Endothelial cell of umbilical vein (primary cell): ENCODE measurements around the gene IBA57. TPM values are rescaled to one million over a fixed set of nuclear protein-coding genes. Genes with fewer than 3 reads are reported as not detected.

Experiments used
- BruUV-seq: library from RNA; stranded (reverse); fragments of 400-500 nt; replicated peaks from 2 replicates; lab custom pipeline; 2021; lab: Mats Ljungman, UMichigan
- CTCF ChIA-PET: fragments of 300-600, 350-600 bp; sonication (Branson Sonifier 250); formaldehyde crosslinking; loops from one replicate; lab custom pipeline; 2021; ENCODE audit warnings: antibody characterized with exemption, inconsistent platforms; lab: Charles Lee
- POLR2A ChIA-PET: fragments of 300-600, 350-600 bp; sonication (Branson Sonifier 250); formaldehyde crosslinking; loops from one replicate; lab custom pipeline; 2021; ENCODE audit warnings: antibody characterized with exemption, inconsistent platforms; lab: Charles Lee
- DNase-seq: peaks from one replicate; pipeline ENCODE4 v3.0.0-alpha.2; 2011; ENCODE audit warnings: low read depth, low spot score
- FAIRE-seq: peaks from 2 replicates; lab custom pipeline; 2011; peaks lifted over from hg19 to GRCh38; lab: Jason Lieb, UNC
- H2AFZ ChIP-seq: 2 replicates; pipeline ENCODE4 v1.6.0; 2012; ENCODE audit warnings: low read depth, low read length, control low read depth, inconsistent platforms
- H3K27ac ChIP-seq: 2 replicates; pipeline ENCODE4 v1.5.1; 2011; ENCODE audit warnings: low read depth, mild to moderate bottlenecking, control low read depth, low read length, moderate library complexity; ENCODE audit not compliant: insufficient read depth
- H3K27me3 ChIP-seq, 2 experiments: 2 replicates each; pipeline versions ENCODE4 v1.6.0 to v1.6.1; 2011; ENCODE audit warnings: low read length in 2 of 2, mixed read lengths in 1 of 2; ENCODE audit not compliant: control insufficient read depth in 2 of 2, insufficient read depth in 2 of 2
- H3K36me3 ChIP-seq, 2 experiments: 2 replicates in 1 of 2; 3 replicates in 1 of 2; pipeline ENCODE4 v1.5.1; 2011; ENCODE audit warnings: low read length in 2 of 2, mild to moderate bottlenecking in 1 of 2, moderate library complexity in 1 of 2; ENCODE audit not compliant: control insufficient read depth in 2 of 2, insufficient read depth in 2 of 2; ENCODE audit errors: extremely low read depth in 1 of 2
- H3K4me1 ChIP-seq: 3 replicates; pipeline ENCODE4 v1.5.1; 2011; ENCODE audit warnings: mild to moderate bottlenecking, low read length; ENCODE audit not compliant: control insufficient read depth, insufficient read depth; ENCODE audit errors: extremely low read depth
- H3K4me2 ChIP-seq: 2 replicates; pipeline ENCODE4 v1.6.1; 2011; ENCODE audit warnings: low read length, control low read depth, mixed read lengths; ENCODE audit not compliant: insufficient read depth
- H3K4me3 ChIP-seq, 3 experiments: fragments of 200-600 bp in 1 of 3; sonication (generic), shearing (Covaris generic) in 1 of 3; replicated peaks in 1 of 3; 2 replicates each; pipeline ENCODE4 v1.5.1; 2011 to 2016; ENCODE audit warnings: control low read depth in 3 of 3, low read length in 3 of 3, mild to moderate bottlenecking in 2 of 3, inconsistent platforms in 1 of 3, low read depth in 1 of 3, moderate library complexity in 1 of 3; ENCODE audit not compliant: insufficient read depth in 1 of 3
- H3K79me2 ChIP-seq: 2 replicates; pipeline ENCODE4 v1.6.0; 2012; ENCODE audit warnings: low read length, inconsistent platforms; ENCODE audit not compliant: control insufficient read depth, insufficient read depth
- H3K9ac ChIP-seq: replicated peaks from 2 replicates; pipeline ENCODE3; 2011; ENCODE audit warnings: low read length, control low read depth; ENCODE audit not compliant: insufficient read depth; ENCODE audit errors: extremely low read depth
- H3K9me1 ChIP-seq: replicated peaks from 3 replicates; pipeline ENCODE4 v1.6.0; 2011; ENCODE audit warnings: mild to moderate bottlenecking, low read length; ENCODE audit not compliant: control insufficient read depth, insufficient read depth; ENCODE audit errors: extremely low read depth
- H3K9me3 ChIP-seq: replicated peaks from 2 replicates; pipeline ENCODE4 v1.5.1; 2012; ENCODE audit warnings: low read length, inconsistent platforms; ENCODE audit not compliant: control insufficient read depth, insufficient read depth
- H4K20me1 ChIP-seq: replicated peaks from 2 replicates; pipeline ENCODE3; 2011; ENCODE audit warnings: mild to moderate bottlenecking, low read length; ENCODE audit not compliant: control insufficient read depth, insufficient read depth; ENCODE audit errors: extremely low read depth
- EZH2 ChIP-seq: IDR thresholded peaks from 2 replicates; pipeline ENCODE4 v1.6.1; 2012; ENCODE audit warnings: borderline replicate concordance, low read depth, mild to moderate bottlenecking, moderate library complexity, low read length, inconsistent platforms; ENCODE audit not compliant: severe bottlenecking
- FOS ChIP-seq: IDR thresholded peaks from 2 replicates; pipeline ENCODE4 v1.6.1; 2011; ENCODE audit warnings: mild to moderate bottlenecking, low read length, moderate library complexity, borderline replicate concordance; ENCODE audit not compliant: insufficient read depth
- JUN ChIP-seq: IDR thresholded peaks from 2 replicates; pipeline ENCODE4 v1.6.1; 2011; ENCODE audit warnings: borderline replicate concordance, low read depth; ENCODE audit not compliant: insufficient read length, insufficient read depth
- MYC ChIP-seq: IDR thresholded peaks from one replicate; pipeline ENCODE4 v1.6.1; 2011; ENCODE audit warnings: mild to moderate bottlenecking, low read depth, low read length
- POLR2AphosphoS5 ChIP-seq: IDR thresholded peaks from 2 replicates; pipeline ENCODE4 v1.6.1; 2012; ENCODE audit warnings: low read depth, mild to moderate bottlenecking, control low read depth, low read length, moderate library complexity; ENCODE audit not compliant: insufficient read depth
- dilution Hi-C: fragments of 300-500 bp; cut with MboI; formaldehyde crosslinking; loops from one replicate; pipeline ENCODE4 v1.15.0; 2019; ENCODE audit warnings: low sequenced_read_pairs; ENCODE audit not compliant: extremely low pct_ligation_motif_present
- intact Hi-C: fragments of 100-400 bp; cut with micrococcal nuclease; formaldehyde crosslinking; loops from one replicate; pipeline ENCODE4 v1.10.0; 2022
- polyA plus RNA-seq, 4 experiments: library from polyadenylated mRNA; depleted of rRNA in 3 of 4; stranded (reverse) in 3 of 4; unstranded in 1 of 4; fragments of >200 nt; gene quantifications; 2 replicates each; pipeline versions ENCODE4 v1.2.1 to v1.2.3, GENCODE V29; 2011 to 2012; ENCODE audit warnings: missing spikeins in 1 of 4
- total RNA-seq: library from RNA; stranded (reverse); gene quantifications from 2 replicates; pipeline ENCODE4 v1.2.3, GENCODE V29; 2021

IBA57 gene
- total and polyA plus RNA-seq, 2 donors (not counting 3 experiments of a cell fraction or from before 2014, with no cell fraction given), result 3.4 to 7.7 TPM

DNA sequence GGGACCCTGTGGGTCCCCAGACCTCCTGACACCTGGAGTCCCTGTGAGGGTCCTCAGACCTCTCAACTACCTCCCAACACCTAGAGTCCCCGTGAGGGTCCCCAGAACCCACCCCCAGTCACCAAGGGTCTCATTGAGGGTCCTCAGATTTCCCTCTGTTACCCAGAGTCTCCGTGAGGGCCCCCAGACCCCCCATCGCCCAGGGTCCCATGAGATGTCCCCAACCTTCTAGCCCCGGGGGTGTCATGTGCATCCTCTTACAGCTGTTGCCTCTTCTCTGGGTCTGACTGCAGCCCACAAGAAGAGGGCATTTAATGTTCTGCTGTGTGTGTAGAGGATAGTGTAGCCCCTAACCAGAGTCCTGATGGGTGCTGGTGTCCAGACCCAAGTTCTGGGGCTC is 17.8 kb upstream of the IBA57 start:
- H3K36me3 ChIP-seq, result peaks cover 0 to 16% of the 10 kb centered on the region in 2 experiments
- no peaks in the 10 kb centered on the region for H3K9me1 ChIP-seq
- dilution Hi-C loops (no loop called here), intact Hi-C loops (loop anchor here (1.0 kb wide), 2 partner anchors 7 to 15 kb away; partner anchors contain the start of gene GUK1)
- ChIA-PET POLR2A (no interaction called here), CTCF (interaction anchor here (1.2 to 1.6 kb wide), 5 partner anchors 15 to 41 kb away, joined by 3 to 12 read pairs (median 6); partner anchors contain the start of gene IBA57)
- peaks cover 18% of the 10 kb centered on the region for H3K4me1 ChIP-seq
- H2AFZ ChIP-seq, result no peak overlapping the region
- no peaks in the 10 kb centered on the region for H3K9me3 ChIP-seq
- no peaks in the 10 kb centered on the region for H3K27me3 ChIP-seq
- no peaks in the 10 kb centered on the region for H4K20me1 ChIP-seq
- H3K9ac ChIP-seq, result no peak overlapping the region
- H3K27ac ChIP-seq, result no peak overlapping the region
- no peak overlapping the region for H3K4me2 ChIP-seq
- peaks cover 44% of the 10 kb centered on the region for H3K79me2 ChIP-seq
- TF ChIP-seq FOS, result no peak
- DNase-seq (no peak), FAIRE-seq (no peak)
- no peak overlapping the region for H3K4me3 ChIP-seq
- no TSS peak for BruUV-seq

DNA sequence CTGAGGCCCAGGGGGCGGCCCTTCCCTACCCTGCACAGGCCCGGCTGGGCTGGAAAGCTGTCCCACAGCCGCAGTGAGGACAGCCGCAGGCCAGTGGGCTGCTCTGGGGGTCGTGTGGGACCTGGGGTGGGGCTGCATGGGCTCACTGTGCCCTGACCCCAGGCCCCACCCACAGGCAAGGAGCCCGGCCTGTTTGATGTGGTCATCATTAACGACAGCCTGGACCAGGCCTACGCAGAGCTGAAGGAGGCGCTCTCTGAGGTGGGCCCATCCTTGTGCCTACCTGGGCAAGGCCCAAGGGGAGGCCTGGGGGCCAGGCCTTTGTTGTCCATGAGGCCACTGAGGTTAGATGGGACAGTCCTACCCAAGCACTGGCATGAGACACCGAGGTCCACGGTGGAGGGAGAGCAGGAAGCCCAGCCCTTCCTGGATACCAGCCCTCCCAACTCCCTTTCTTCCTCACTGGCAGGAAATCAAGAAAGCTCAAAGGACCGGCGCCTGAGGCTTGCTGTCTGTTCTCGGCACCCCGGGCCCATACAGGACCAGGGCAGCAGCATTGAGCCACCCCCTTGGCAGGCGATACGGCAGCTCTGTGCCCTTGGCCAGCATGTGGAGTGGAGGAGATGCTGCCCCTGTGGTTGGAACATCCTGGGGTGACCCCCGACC is 17.3 kb upstream of the IBA57 start:
- Histone ChIP-seq H3K4me2 (peak overlapping the region; percentile 14), H3K4me1 (peaks cover 16% of the 10 kb centered on the region), H4K20me1 (no peaks in the 10 kb centered on the region), H3K4me3 (no peak overlapping the region), H3K9ac (no peak overlapping the region), H3K79me2 (peaks cover 39% of the 10 kb centered on the region), H3K27me3 (no peaks in the 10 kb centered on the region), H3K9me1 (no peaks in the 10 kb centered on the region), H3K36me3 (peaks cover 0 to 16% of the 10 kb centered on the region in 2 experiments), H3K27ac (peak overlapping the region; percentile 38), H2AFZ (no peak overlapping the region), H3K9me3 (no peaks in the 10 kb centered on the region)
- dilution Hi-C loops (no loop called here), intact Hi-C loops (loop anchor here (1.0 kb wide), 2 partner anchors 8 to 14 kb away; partner anchors contain the start of gene GUK1)
- DNase-seq (peak; percentile 20), FAIRE-seq (peak; percentile 91)
- CTCF ChIA-PET, result interaction anchor here (1.0 to 1.6 kb wide), 7 partner anchors 14 to 149 kb away, joined by 3 to 12 read pairs (median 5); partner anchors contain the start of gene IBA57
- POLR2A ChIA-PET, result interaction anchor here (1.0 to 1.3 kb wide), 2 partner anchors 8 to 17 kb away, joined by 3 to 6 read pairs; partner anchors contain the start of gene IBA57
- no peak for TF ChIP-seq FOS
- TF ChIP-seq JUN, result no peak
- TF ChIP-seq MYC, result no peak
- TF ChIP-seq EZH2, result no peak
- TF ChIP-seq POLR2AphosphoS5, result peak; percentile 26
- BruUV-seq, result no TSS peak
